Thyroid gland (tissue), 4 donors: ENCODE measurements around the gene GOLT1A. TPM values are rescaled to one million over a fixed set of nuclear protein-coding genes. Genes with fewer than 3 reads are reported as not detected.

Experiments
- DNase-seq, 2 donors: peaks; one replicate each; pipeline ENCODE4 v3.0.0-alpha.2; 2019
- H3K27ac ChIP-seq, 3 donors: fragments of 200-600 bp; sonication (generic); 1 replicate in 2 of 3; 2 replicates in 1 of 3; pipeline ENCODE4 v1.5.1; 2016 to 2019; ENCODE audit warnings: mild to moderate bottlenecking in 1 of 3, moderate library complexity in 1 of 3
- H3K27me3 ChIP-seq: fragments of 200-600 bp; sonication (generic); one replicate; pipeline ENCODE4 v1.5.1; 2019
- H3K36me3 ChIP-seq, 2 donors: fragments of 200-600 bp; sonication (generic); one replicate each; pipeline ENCODE4 v1.5.1; 2016 to 2019
- H3K4me1 ChIP-seq, 2 donors: fragments of 200-600 bp; sonication (generic); one replicate each; pipeline ENCODE4 v1.5.1; 2017 to 2019
- H3K4me3 ChIP-seq, 3 donors: fragments of 200-600 bp; sonication (generic); replicated peaks in 1 of 3; 1 replicate in 2 of 3; 2 replicates in 1 of 3; pipeline ENCODE4 v1.5.1; 2016; ENCODE audit warnings: mild to moderate bottlenecking in 1 of 3
- H3K9me3 ChIP-seq: fragments of 200-600 bp; sonication (generic); one replicate; pipeline ENCODE4 v1.5.1; 2017
- POLR2A ChIP-seq, 2 donors: fragments of 450-650 bp; IDR thresholded peaks; one replicate each; pipeline ENCODE4 v1.6.1; 2017; ENCODE audit warnings: antibody characterized with exemption in 2 of 2, mild to moderate bottlenecking in 2 of 2, moderate library complexity in 1 of 2
- WGBS, 2 donors: methylation state at CpG; one replicate each; pipeline ENCODE4 v1.1.5; 2017; 5-methylcytosine and 5-hydroxymethylcytosine counted together
- intact Hi-C: fragments of 100-400 bp; cut with DNase I; formaldehyde crosslinking; loops from one replicate; pipeline ENCODE4 v1.15.1; 2023
- total RNA-seq, 4 donors: library from RNA; depleted of rRNA; stranded (reverse); fragments of >200 nt; gene quantifications; one replicate each; pipeline ENCODE4 v1.2.3, GENCODE V29; 2016
- TF ChIP-seq, protein P1 (sequence below), 6 experiments: fragments of 200-600 bp in 3 of 6; fragments of 450-650 bp in 3 of 6; sonication (generic) in 3 of 6; IDR thresholded peaks; one replicate each; pipeline ENCODE4 v1.5.1; 2016 to 2019; ENCODE audit warnings: antibody characterized with exemption in 6 of 6, mild to moderate bottlenecking in 2 of 6, inconsistent platforms in 1 of 6, moderate library complexity in 1 of 6

Gene GOLT1A
- total RNA-seq, 4 donors from 2014 or later: 0.45 TPM; not detected in 3

DNA sequence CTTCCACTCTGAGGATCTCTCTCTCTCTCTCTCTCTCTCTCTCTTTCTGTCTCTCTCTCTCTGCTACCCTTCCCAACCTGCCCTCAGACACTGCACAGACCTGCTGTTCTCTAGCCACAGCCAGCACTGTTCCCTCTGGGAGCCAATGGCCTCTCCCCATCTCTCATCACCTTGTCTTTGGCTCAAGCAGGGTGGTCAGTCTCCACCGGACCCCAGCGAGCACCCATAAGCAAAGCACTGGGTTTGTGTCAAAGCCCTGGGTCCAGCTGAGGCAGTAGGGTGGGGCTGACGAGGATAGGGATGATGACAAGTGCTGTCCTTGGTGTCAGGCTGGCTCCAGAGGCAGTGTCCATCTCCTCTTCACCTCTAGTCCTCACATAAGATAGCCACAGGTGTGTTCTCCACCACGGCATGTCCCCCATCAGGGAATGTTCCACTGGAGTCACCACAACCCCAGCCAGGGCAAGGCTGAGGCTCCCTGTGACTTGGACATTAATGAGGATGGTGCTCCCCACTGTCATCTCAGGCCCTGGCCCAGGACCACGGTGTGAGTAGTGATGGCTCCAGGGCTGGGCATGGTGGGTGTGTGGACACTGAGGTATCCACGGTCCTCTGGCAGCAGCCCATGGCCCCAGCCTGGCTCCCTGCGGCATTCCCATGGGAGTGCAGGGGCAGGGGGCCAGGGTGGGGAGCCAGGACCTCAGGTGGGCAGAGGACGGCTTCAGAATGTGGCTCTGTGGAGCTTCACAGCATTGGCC is 8.4 kb upstream of the GOLT1A start:
- no peak for TF ChIP-seq POLR2A (IDR thresholded peaks at IDR 0.05)
- TF ChIP-seq, protein P1, sequence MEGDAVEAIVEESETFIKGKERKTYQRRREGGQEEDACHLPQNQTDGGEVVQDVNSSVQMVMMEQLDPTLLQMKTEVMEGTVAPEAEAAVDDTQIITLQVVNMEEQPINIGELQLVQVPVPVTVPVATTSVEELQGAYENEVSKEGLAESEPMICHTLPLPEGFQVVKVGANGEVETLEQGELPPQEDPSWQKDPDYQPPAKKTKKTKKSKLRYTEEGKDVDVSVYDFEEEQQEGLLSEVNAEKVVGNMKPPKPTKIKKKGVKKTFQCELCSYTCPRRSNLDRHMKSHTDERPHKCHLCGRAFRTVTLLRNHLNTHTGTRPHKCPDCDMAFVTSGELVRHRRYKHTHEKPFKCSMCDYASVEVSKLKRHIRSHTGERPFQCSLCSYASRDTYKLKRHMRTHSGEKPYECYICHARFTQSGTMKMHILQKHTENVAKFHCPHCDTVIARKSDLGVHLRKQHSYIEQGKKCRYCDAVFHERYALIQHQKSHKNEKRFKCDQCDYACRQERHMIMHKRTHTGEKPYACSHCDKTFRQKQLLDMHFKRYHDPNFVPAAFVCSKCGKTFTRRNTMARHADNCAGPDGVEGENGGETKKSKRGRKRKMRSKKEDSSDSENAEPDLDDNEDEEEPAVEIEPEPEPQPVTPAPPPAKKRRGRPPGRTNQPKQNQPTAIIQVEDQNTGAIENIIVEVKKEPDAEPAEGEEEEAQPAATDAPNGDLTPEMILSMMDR (IDR thresholded peaks at IDR 0.05): no peak
- no peaks in the 10 kb centered on the region for H3K27me3 ChIP-seq
- H3K27ac ChIP-seq: no peak overlapping the region
- 89 to 91% methylated on average over 3 to 8 of the region's 8 CpGs for WGBS, 2 donors
- no peaks in the 10 kb centered on the region for H3K4me1 ChIP-seq
- no peak for DNase-seq
- no peak overlapping the region for H3K4me3 ChIP-seq
- H3K9me3 ChIP-seq: no peaks in the 10 kb centered on the region
- intact Hi-C loops: no loop called here
- no peaks in the 10 kb centered on the region for H3K36me3 ChIP-seq

DNA sequence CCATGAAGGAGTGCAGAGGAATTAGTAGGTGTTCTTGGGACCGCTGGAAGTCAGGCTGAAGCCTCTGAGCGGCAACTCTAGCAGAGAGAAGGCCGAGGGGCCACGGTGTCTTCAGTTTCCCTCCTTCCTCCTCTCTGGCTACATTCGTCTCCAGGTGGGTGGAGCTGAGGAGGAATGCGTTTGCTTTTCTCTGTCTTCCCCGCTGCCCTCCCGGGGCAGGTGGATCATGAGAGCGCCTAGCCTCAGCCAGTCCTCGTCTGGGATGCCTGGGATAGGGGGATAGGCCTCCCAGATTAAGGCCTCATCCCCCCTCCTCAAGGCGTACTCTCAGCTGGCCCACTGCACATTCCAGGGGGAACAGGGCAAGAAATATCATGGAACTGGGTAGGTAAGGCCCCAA is 7.5 kb upstream of the GOLT1A start:
- Histone ChIP-seq H3K4me3 (no peak overlapping the region), H3K27me3 (no peaks in the 10 kb centered on the region), H3K9me3 (no peaks in the 10 kb centered on the region), H3K4me1 (no peaks in the 10 kb centered on the region), H3K36me3 (no peaks in the 10 kb centered on the region), H3K27ac (no peak overlapping the region)
- DNase-seq: no peak
- intact Hi-C loops: no loop called here
- TF ChIP-seq, protein P1 (IDR thresholded peaks at IDR 0.05): no peak
- TF ChIP-seq POLR2A (IDR thresholded peaks at IDR 0.05): no peak
- 81 to 88% methylated on average over 8 to 9 of the region's 11 CpGs for WGBS, 2 donors

DNA sequence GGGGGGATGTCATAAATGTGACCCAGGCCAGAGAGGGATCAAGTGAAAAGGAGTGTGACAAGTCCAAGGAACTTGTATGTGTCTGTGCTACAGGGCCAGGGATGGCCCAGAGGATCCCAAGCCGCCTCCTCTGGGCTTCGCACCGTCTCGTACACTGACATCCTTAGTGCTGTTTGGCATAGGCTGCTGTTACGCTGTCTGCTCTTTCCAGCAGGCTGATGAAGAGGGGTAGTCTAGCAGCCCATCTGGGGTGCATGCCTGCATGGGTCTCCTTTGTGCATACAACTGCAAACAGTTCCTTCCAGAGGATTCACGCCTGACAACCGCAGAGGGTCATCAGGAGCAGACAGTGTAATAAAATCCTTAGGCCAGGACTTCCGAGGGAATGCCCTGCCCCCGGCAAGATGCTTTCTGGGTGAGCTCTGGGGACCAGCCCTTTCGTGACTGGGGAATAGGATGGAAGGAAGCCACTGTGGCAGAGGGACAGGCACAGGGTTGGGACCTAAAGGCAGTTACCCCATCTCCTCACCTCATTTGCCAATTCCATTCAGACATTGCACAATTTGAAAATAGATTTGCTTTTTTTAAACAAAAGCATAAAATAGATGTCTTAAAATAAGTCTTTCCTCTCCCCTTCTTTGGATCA is 6.3 kb upstream of the GOLT1A start:
- H3K4me3 ChIP-seq: no peak overlapping the region
- TF ChIP-seq, protein P1 (IDR thresholded peaks at IDR 0.05): no peak
- TF ChIP-seq POLR2A (IDR thresholded peaks at IDR 0.05): no peak
- DNase-seq: no peak
- no peak overlapping the region for H3K27ac ChIP-seq
- H3K36me3 ChIP-seq: no peaks in the 10 kb centered on the region
- H3K9me3 ChIP-seq: no peaks in the 10 kb centered on the region
- intact Hi-C loops: no loop called here
- no peaks in the 10 kb centered on the region for H3K4me1 ChIP-seq
- no peaks in the 10 kb centered on the region for H3K27me3 ChIP-seq
- 84 to 89% methylated on average over 10 of the region's 10 CpGs for WGBS, 2 donors

DNA sequence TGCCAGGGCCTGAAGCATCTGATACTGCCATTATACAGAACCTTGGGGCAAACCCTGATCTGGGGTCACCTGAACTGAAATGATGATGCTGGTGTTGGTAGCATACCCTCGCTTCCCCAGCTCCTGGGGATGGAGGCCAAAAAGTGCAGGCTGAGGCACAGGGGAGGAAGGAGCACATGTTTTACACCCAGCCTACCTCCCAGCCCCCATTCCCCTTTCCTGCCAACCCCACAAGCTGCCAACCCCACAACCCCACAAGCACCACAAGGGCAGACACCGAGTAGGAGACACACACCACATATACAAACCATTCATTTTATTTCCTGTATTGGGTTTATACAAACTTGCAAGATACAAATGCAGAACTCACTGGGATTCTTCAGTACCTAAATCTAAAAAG is 4.8 kb upstream of the GOLT1A start:
- intact Hi-C loops: no loop called here
- H3K36me3 ChIP-seq: no peaks in the 10 kb centered on the region
- H3K27ac ChIP-seq: no peak overlapping the region
- TF ChIP-seq, protein P1 (IDR thresholded peaks at IDR 0.05): no peak
- TF ChIP-seq POLR2A (IDR thresholded peaks at IDR 0.05): no peak
- no peak overlapping the region for H3K4me3 ChIP-seq
- 74 to 75% methylated on average over 2 of the region's 2 CpGs for WGBS, 2 donors
- no peaks in the 10 kb centered on the region for H3K9me3 ChIP-seq
- no peaks in the 10 kb centered on the region for H3K27me3 ChIP-seq
- peaks cover 0 to 10% of the 10 kb centered on the region in 2 donors for H3K4me1 ChIP-seq
- no peak for DNase-seq

DNA sequence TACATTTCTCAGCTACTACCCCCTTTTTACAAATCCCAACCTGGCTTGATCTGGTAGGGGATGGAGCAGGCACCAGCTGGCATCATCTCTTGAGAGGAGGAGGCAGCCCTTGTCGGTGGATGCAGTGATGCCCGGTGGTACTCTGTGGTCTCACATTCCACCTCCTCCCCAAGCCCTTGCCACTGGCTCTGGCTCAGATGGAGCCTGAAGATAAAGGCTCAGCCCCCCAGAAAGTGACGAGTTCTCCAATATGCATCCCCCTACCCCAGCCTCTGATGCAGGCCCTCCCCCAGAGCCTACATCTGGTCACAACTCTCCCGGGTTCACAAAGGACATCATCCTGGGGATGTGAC is 3.8 kb upstream of the GOLT1A start:
- Histone ChIP-seq H3K27ac (no peak overlapping the region), H3K27me3 (no peaks in the 10 kb centered on the region), H3K4me3 (no peak overlapping the region), H3K9me3 (no peaks in the 10 kb centered on the region), H3K36me3 (no peaks in the 10 kb centered on the region), H3K4me1 (peaks cover 0 to 11% of the 10 kb centered on the region in 2 donors)
- DNase-seq: no peak
- intact Hi-C loops: no loop called here
- 65 to 69% methylated on average over 4 of the region's 4 CpGs for WGBS, 2 donors
- no peak for TF ChIP-seq POLR2A (IDR thresholded peaks at IDR 0.05)
- TF ChIP-seq, protein P1 (IDR thresholded peaks at IDR 0.05): no peak
